ENCODE results near the gene CACNA2D3.
"Not testable (repeated sequence)": the region's sequence is repeated elsewhere in the genome, so short reads cannot be mapped to it uniquely, and the experiment has no call there.

GRCh38 chr3:54631001-54631400, 508.6 kb downstream of the CACNA2D3 start:
- not testable (repeated sequence) for TF ChIP-seq L3MBTL2 (conservative IDR thresholded peaks at IDR 0.05); FOXK2 (IDR thresholded peaks at IDR 0.05); SP1 (IDR thresholded peaks at IDR 0.05); NFRKB (IDR thresholded peaks at IDR 0.05); PKNOX1 (IDR thresholded peaks at IDR 0.05); BHLHE40 (IDR thresholded peaks at IDR 0.05; ENCODE audit: borderline replicate concordance); SUZ12 (IDR thresholded peaks at IDR 0.05); CTBP1 (IDR thresholded peaks at IDR 0.05; ENCODE audit: borderline replicate concordance); FOXA1 (IDR thresholded peaks at IDR 0.05); ZNF384 (IDR thresholded peaks at IDR 0.05); FOXM1 (IDR thresholded peaks at IDR 0.05; ENCODE audit: borderline replicate concordance); LEF1 (IDR thresholded peaks at IDR 0.05; ENCODE audit: borderline replicate concordance); TARDBP (IDR thresholded peaks at IDR 0.05)

All from HEK293T (cell line).